HCT116 (cell line): ENCODE measurements around the gene MPEG1. TPM values are rescaled to one million over a fixed set of nuclear protein-coding genes. Genes with fewer than 3 reads are reported as not detected.

ENCODE experiments used
- ATAC-seq: fragments of 200-7000 bp; cut with Tn5 transposase; 2 replicates; pipeline ENCODE4 v1.9.1; 2020; ENCODE audit warnings: mild to moderate bottlenecking, moderate library complexity
- BruUV-seq: library from RNA; stranded (reverse); fragments of 400-500 nt; replicated peaks from 2 replicates; lab custom pipeline; 2021; lab: Mats Ljungman, UMichigan
- CTCF ChIA-PET: fragments of 300-600 bp; sonication (Branson Sonifier 250); formaldehyde crosslinking; loops from one replicate; lab custom pipeline; 2021; ENCODE audit warnings: antibody characterized with exemption; lab: Charles Lee
- POLR2A ChIA-PET: fragments of 300-600, 350-600 bp; sonication (Branson Sonifier 250); formaldehyde crosslinking; loops from one replicate; lab custom pipeline; 2021; ENCODE audit warnings: antibody characterized with exemption; lab: Charles Lee
- RAD21 ChIA-PET, 2 experiments: fragments of 300-600 bp; sonication (Branson Sonifier 250); formaldehyde crosslinking; loops; one replicate each; lab custom pipeline; 2023; ENCODE audit warnings: low total read pairs in 2 of 2; ENCODE audit not compliant: uncharacterized antibody in 2 of 2, unreplicated experiment in 2 of 2, low non-redundant PET in 1 of 2; lab: Charles Lee
- DNase-seq: peaks from one replicate; pipeline ENCODE4 v3.0.0-alpha.2; 2010; ENCODE audit warnings: low read depth, low spot score
- H2AFZ ChIP-seq: fragments of 200-600 bp; shearing (Covaris generic), sonication (generic); 2 replicates; pipeline ENCODE4 v1.6.1; 2017; ENCODE audit warnings: low read depth, mixed run types, mixed read lengths, antibody characterized with exemption, low read length; ENCODE audit not compliant: poor library complexity, severe bottlenecking
- H3K27ac ChIP-seq: 2 replicates; pipeline ENCODE4 v1.5.1; 2012; ENCODE audit warnings: low read depth, low read length
- H3K27me3 ChIP-seq: fragments of 200-600 bp; sonication (generic); 2 replicates; pipeline ENCODE4 v1.6.1; 2016; ENCODE audit warnings: mixed run types, low read length, mixed read lengths; ENCODE audit not compliant: insufficient read depth
- H3K36me3 ChIP-seq, 2 experiments: fragments of 200-500 bp in 1 of 2; fragments of 200-600 bp in 1 of 2; sonication (Bioruptor generic) in 1 of 2; sonication (generic) in 1 of 2; 2 replicates each; pipeline versions ENCODE4 v1.5.1 to v1.6.1; 2014 to 2016; ENCODE audit warnings: low read length in 2 of 2, inconsistent platforms in 1 of 2, mixed read lengths in 1 of 2, mixed run types in 1 of 2; ENCODE audit not compliant: insufficient read depth in 2 of 2, control insufficient read depth in 1 of 2
- H3K4me1 ChIP-seq, 2 experiments: fragments of 200-600 bp in 1 of 2; sonication (generic) in 1 of 2; 2 replicates each; pipeline versions ENCODE4 v1.5.1 to v1.6.1; 2012 to 2017; ENCODE audit warnings: low read length in 2 of 2, inconsistent platforms in 1 of 2, mild to moderate bottlenecking in 1 of 2, mixed read lengths in 1 of 2, mixed run types in 1 of 2, moderate library complexity in 1 of 2; ENCODE audit not compliant: insufficient read depth in 2 of 2, control insufficient read depth in 1 of 2
- H3K4me2 ChIP-seq: fragments of 200-600 bp; sonication (generic); 2 replicates; pipeline ENCODE4 v1.6.1; 2017; ENCODE audit warnings: mixed run types, low read length, mixed read lengths
- H3K4me3 ChIP-seq, 2 experiments: fragments of 200-600 bp in 1 of 2; sonication (generic) in 1 of 2; replicated peaks in 1 of 2; 2 replicates each; pipeline ENCODE4 v1.5.1; 2011 to 2016; ENCODE audit warnings: low read length in 2 of 2, control low read depth in 1 of 2, low read depth in 1 of 2, mild to moderate bottlenecking in 1 of 2, mixed read lengths in 1 of 2, mixed run types in 1 of 2
- H3K79me2 ChIP-seq: fragments of 200-600 bp; sonication (generic); 2 replicates; pipeline ENCODE4 v1.6.1; 2017; ENCODE audit warnings: mild to moderate bottlenecking, mixed run types, low read length, moderate library complexity, mixed read lengths; ENCODE audit not compliant: insufficient read depth
- H3K9ac ChIP-seq: fragments of 200-600 bp; sonication (generic); 2 replicates; pipeline ENCODE4 v1.6.1; 2016; ENCODE audit warnings: low read length, mixed read lengths
- H3K9me2 ChIP-seq: fragments of 200-600 bp; sonication (generic), shearing (Covaris generic); 2 replicates; pipeline ENCODE4 v1.6.1; 2017; ENCODE audit warnings: mixed run types, mild to moderate bottlenecking, moderate library complexity; ENCODE audit not compliant: insufficient read depth
- H3K9me3 ChIP-seq, 2 experiments: fragments of 200-500 bp in 1 of 2; fragments of 200-600 bp in 1 of 2; sonication (Bioruptor generic) in 1 of 2; sonication (generic) in 1 of 2; 2 replicates each; pipeline ENCODE4 v1.6.1; 2014 to 2017; ENCODE audit warnings: low read length in 2 of 2, mixed read lengths in 2 of 2, inconsistent platforms in 1 of 2, low read depth in 1 of 2, mild to moderate bottlenecking in 1 of 2, mixed run types in 1 of 2, moderate library complexity in 1 of 2; ENCODE audit not compliant: control insufficient read depth in 1 of 2, insufficient read depth in 1 of 2
- H4K20me1 ChIP-seq: fragments of 200-600 bp; sonication (generic), shearing (Covaris generic); 2 replicates; pipeline ENCODE4 v1.6.1; 2017; ENCODE audit warnings: mixed run types, mild to moderate bottlenecking, moderate library complexity; ENCODE audit not compliant: insufficient read depth
- CTCF ChIP-seq, 3 experiments: fragments of 200-600 bp in 1 of 3; sonication (generic) in 1 of 3; IDR thresholded peaks in 2 of 3; conservative IDR thresholded peaks in 1 of 3; 2 replicates each; pipeline ENCODE4 v1.5.1; 2012 to 2017; ENCODE audit warnings: low read depth in 2 of 3, low read length in 2 of 3, antibody characterized with exemption in 1 of 3, borderline replicate concordance in 1 of 3, control low read depth in 1 of 3, mild to moderate bottlenecking in 1 of 3, mixed read lengths in 1 of 3, mixed run types in 1 of 3, moderate library complexity in 1 of 3; ENCODE audit not compliant: insufficient read depth in 1 of 3
- EGR1 ChIP-seq: IDR thresholded peaks from 2 replicates; pipeline ENCODE4 v1.6.1; 2012; ENCODE audit warnings: low read depth
- ELF1 ChIP-seq: IDR thresholded peaks from 2 replicates; pipeline ENCODE4 v1.6.1; 2012; ENCODE audit warnings: low read depth, borderline replicate concordance
- JUND ChIP-seq: IDR thresholded peaks from 2 replicates; pipeline ENCODE4 v1.6.1; 2012
- POLR2A ChIP-seq: IDR thresholded peaks from 2 replicates; pipeline ENCODE4 v1.7.0; 2011; ENCODE audit warnings: borderline replicate concordance; ENCODE audit not compliant: insufficient read depth, insufficient read length; ENCODE audit errors: extremely low read depth
- POLR2AphosphoS5 ChIP-seq: IDR thresholded peaks from 2 replicates; pipeline ENCODE4 v1.6.1; 2011; ENCODE audit warnings: mild to moderate bottlenecking, low read depth, low read length, moderate library complexity
- RAD21 ChIP-seq: IDR thresholded peaks from 2 replicates; pipeline ENCODE4 v1.6.1; 2012; ENCODE audit warnings: low read depth, mild to moderate bottlenecking
- SRF ChIP-seq: IDR thresholded peaks from 2 replicates; pipeline ENCODE4 v1.6.1; 2012; ENCODE audit warnings: low read depth
- TCF7L2 ChIP-seq: IDR thresholded peaks from 2 replicates; pipeline ENCODE4 v1.7.0; 2011; ENCODE audit warnings: borderline replicate concordance, inconsistent platforms; ENCODE audit not compliant: insufficient read depth, insufficient read length; ENCODE audit errors: extremely low read depth
- YY1 ChIP-seq: IDR thresholded peaks from 2 replicates; pipeline ENCODE4 v1.6.1; 2011; ENCODE audit warnings: low read length, low read depth, moderate library complexity, mild to moderate bottlenecking; ENCODE audit not compliant: insufficient replicate concordance; ENCODE audit errors: extremely low read depth
- intact Hi-C: fragments of 100-400 bp; cut with micrococcal nuclease; formaldehyde crosslinking; loops from 2 replicates; pipeline ENCODE4 v1.10.0; 2022
- total RNA-seq: library from RNA; stranded (reverse); gene quantifications from one replicate; pipeline ENCODE4 v1.2.1, GENCODE V29; 2021; ENCODE audit not compliant: unreplicated experiment
- TF ChIP-seq, protein P1 (sequence below): IDR thresholded peaks from 2 replicates; pipeline ENCODE4 v1.6.1; 2012
- TF ChIP-seq, protein P2 (sequence below): IDR thresholded peaks from 2 replicates; pipeline ENCODE4 v1.6.1; 2012
- TF ChIP-seq, protein P3 (sequence below): IDR thresholded peaks from 2 replicates; pipeline ENCODE4 v1.6.1; 2011; ENCODE audit warnings: mild to moderate bottlenecking, low read length, moderate library complexity; ENCODE audit not compliant: insufficient replicate concordance; ENCODE audit errors: extremely low read depth

MPEG1 gene
- total RNA-seq, 1 experiment from 2014 or later: 0.07 TPM

DNA sequence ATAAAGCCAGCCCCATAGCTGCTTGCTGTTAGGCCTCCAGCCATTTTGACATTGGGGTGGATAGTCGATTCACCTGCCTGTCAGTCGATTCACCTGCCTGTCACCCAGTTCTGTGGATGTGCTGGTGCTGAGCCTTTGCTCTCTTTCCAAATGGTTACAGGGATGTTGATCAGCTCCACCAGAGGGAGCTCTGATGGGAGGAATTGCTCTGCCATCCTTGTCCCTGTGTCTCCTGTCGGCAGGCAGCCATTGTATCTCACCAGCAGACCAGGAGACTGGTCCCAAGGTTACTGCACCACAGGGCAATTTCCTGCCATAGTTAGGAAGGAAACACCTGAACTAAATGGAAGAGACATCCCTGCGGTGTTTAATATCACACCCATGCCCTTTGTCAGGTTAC lies 6.1 kb downstream of the MPEG1 start:
- ChIA-PET CTCF (interaction anchor here (0.7 to 2.3 kb wide), 11 partner anchors 8 to 224 kb away, joined by 3 to 15 read pairs (median 4); partner anchors contain the start of gene DTX4), POLR2A (interaction anchor here (1.1 kb wide), 1 partner anchor 20 kb away, joined by 3 read pairs; no protein-coding TSS in a partner anchor), RAD21 (interaction anchor here in 1 of 2 experiments (0.7 kb wide), 1 partner anchor 65 kb away, joined by 3 read pairs; no protein-coding TSS in a partner anchor)
- no peaks in the 10 kb centered on the region for H3K27me3 ChIP-seq
- no peaks in the 10 kb centered on the region for H3K79me2 ChIP-seq
- H3K4me1 ChIP-seq: no peaks in the 10 kb centered on the region; a peak in 2 of 4 replicates
- 0 out of 4 replicates have a peak, but pooled peaks cover 0 to 2% of the 10 kb centered on the region in 2 experiments for H3K36me3 ChIP-seq
- H3K9me3 ChIP-seq: no peaks in the 10 kb centered on the region
- H3K4me2 ChIP-seq: no peak overlapping the region
- DNase-seq (peak; percentile 21), ATAC-seq (peak; percentile 89)
- H3K9me2 ChIP-seq: no peaks in the 10 kb centered on the region
- TF ChIP-seq, protein P1, sequence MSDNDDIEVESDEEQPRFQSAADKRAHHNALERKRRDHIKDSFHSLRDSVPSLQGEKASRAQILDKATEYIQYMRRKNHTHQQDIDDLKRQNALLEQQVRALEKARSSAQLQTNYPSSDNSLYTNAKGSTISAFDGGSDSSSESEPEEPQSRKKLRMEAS: no peak
- TF ChIP-seq CTCF (IDR thresholded peaks at IDR 0.05 in 2 of 3, conservative IDR thresholded peaks at IDR 0.05 in 1 of 3; ENCODE audit: borderline replicate concordance in 1 of 3, insufficient read depth in 1 of 3, low read depth in 2 of 3, low read length in 2 of 3): peak; percentile 42 to 68 (median 58); a peak in 5 of 6 replicates
- TF ChIP-seq RAD21: peak; percentile 27; the same call in 1 of the 2 replicates
- BruUV-seq: no TSS peak
- intact Hi-C loops: no loop called here
- no peaks in the 10 kb centered on the region for H4K20me1 ChIP-seq
- H3K9ac ChIP-seq: no peak overlapping the region
- H3K27ac ChIP-seq: no peak overlapping the region
- no peak overlapping the region for H3K4me3 ChIP-seq
- no peak overlapping the region for H2AFZ ChIP-seq

DNA sequence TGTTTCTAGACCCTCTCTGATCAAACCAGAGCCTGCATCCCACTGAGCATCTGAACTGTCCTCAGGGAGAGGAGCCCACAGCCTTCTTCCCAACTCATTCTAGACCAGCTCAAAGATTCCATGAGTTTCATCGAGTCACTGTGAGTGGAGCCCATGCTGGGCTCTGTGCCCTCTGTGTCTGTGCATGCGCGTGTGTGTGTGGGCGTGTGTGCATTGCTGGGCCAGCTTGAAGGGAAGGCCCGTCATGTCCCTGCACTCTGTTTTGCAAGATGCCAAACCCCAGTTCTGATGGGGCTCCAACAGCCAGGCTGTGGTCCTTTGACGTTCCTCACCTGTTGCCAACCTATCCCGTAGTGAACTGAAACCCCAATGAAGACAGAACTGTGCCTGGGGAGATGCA lies 7.1 kb downstream of the MPEG1 start:
- ChIA-PET POLR2A (no interaction called here), CTCF (interaction anchor here (1.0 to 2.3 kb wide), 4 partner anchors 13 to 36 kb away, joined by 4 to 14 read pairs (median 6); partner anchors contain the start of gene DTX4), RAD21 (no interaction called here)
- DNase-seq (no peak), ATAC-seq (no peak)
- Histone ChIP-seq H3K4me1 (no peaks in the 10 kb centered on the region; a peak in 2 of 4 replicates), H3K4me3 (no peak overlapping the region), H4K20me1 (no peaks in the 10 kb centered on the region), H3K9me2 (no peaks in the 10 kb centered on the region), H3K9ac (no peak overlapping the region), H3K79me2 (no peaks in the 10 kb centered on the region), H3K36me3 (0 out of 4 replicates have a peak, but pooled peaks cover 2 to 3% of the 10 kb centered on the region in 2 experiments), H3K27me3 (no peaks in the 10 kb centered on the region), H3K4me2 (no peak overlapping the region), H3K9me3 (no peaks in the 10 kb centered on the region), H2AFZ (no peak overlapping the region), H3K27ac (no peak overlapping the region)
- no TSS peak for BruUV-seq
- intact Hi-C loops: no loop called here
- TF ChIP-seq POLR2A (no peak), EGR1 (no peak), TCF7L2 (no peak), ELF1 (no peak), YY1 (no peak), JUND (no peak), SRF (no peak), POLR2AphosphoS5 (no peak)
- TF ChIP-seq, protein P2, sequence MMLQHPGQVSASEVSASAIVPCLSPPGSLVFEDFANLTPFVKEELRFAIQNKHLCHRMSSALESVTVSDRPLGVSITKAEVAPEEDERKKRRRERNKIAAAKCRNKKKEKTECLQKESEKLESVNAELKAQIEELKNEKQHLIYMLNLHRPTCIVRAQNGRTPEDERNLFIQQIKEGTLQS: no peak
- TF ChIP-seq, protein P3, sequence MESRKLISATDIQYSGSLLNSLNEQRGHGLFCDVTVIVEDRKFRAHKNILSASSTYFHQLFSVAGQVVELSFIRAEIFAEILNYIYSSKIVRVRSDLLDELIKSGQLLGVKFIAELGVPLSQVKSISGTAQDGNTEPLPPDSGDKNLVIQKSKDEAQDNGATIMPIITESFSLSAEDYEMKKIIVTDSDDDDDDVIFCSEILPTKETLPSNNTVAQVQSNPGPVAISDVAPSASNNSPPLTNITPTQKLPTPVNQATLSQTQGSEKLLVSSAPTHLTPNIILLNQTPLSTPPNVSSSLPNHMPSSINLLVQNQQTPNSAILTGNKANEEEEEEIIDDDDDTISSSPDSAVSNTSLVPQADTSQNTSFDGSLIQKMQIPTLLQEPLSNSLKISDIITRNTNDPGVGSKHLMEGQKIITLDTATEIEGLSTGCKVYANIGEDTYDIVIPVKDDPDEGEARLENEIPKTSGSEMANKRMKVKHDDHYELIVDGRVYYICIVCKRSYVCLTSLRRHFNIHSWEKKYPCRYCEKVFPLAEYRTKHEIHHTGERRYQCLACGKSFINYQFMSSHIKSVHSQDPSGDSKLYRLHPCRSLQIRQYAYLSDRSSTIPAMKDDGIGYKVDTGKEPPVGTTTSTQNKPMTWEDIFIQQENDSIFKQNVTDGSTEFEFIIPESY: no peak
